CD4-positive, alpha-beta T cell treated with Interleukin-4 for 1 hour (primary cell): Measurements from ENCODE around the gene SORCS2.

Experiments
- DNase-seq, 2 donors: peaks; one replicate each; pipeline ENCODE4 v3.0.0-alpha.2; 2020 to 2022

SORCS2 gene

GRCh38 chr4:7248857-7249256, 56.5 kb downstream of the SORCS2 start:
- no peak for DNase-seq

GRCh38 chr4:7251321-7251720, 59.0 kb downstream of the SORCS2 start:
- DNase-seq: no peak

- no peak for DNase-seq
Observed at GRCh38 chr4:7252051-7252450, 59.7 kb downstream of the SORCS2 start.

DNA sequence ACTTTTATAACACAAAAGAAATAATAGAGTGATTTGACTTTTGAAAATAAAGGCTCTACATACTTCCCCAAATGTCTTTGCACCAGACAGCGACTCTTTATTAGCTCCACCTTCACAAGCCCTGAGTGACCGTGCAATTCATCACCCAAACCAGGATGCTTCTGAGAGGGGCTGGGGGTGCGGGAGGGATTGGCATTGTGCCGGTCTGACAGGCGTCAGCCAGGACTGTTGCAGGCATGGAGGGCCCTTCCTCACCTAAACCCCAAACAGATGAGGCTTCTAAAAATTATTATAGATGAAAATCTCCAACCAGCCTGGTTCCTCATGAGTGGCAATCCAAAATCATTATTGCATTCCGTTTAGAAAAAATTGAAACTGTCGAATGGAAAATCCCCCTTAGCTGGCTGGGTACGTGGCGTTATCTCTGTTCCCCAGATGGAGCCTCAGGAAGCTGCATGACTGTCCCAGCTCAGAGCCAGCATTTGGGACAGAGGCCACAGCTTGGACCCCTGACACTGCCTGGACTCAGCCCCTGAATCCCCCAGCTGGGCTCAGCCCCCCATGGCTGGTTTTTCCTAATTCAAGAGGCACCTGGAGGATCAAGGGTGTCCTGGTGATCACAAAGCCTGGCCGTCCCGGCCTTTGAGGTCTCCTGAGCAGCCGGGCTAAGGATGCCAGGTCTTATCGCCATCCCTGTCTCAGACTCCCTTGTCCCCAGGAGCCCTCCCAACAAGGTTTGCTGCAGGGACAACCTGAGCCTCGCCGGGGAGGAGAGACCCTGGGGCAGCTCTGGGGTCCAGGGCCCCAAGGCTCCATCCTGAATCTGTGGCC, 60.4 kb downstream of the SORCS2 start:
- no peak for DNase-seq

- no peak for DNase-seq
Observed at GRCh38 chr4:7253341-7253700, 61.0 kb downstream of the SORCS2 start.

DNA sequence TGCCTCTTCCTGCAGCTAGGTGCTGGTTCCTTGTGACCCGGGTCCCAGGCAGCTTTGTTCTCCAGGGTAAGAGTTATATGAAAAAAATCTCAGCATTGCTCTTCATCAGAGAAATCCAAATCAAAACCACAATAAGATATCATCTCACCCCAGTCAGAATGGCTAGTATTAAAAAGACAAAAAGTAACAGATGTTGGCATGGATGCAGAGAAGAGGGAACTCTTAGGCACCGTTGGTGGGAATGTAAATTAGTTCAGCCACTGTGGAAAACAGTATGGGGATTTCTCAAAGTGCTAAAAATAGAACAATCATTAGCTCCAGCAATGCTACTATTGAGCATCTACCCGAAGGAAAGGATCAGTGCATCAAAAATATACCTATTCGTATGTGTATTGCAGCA, 61.5 kb downstream of the SORCS2 start:
- no peak for DNase-seq

- no peak for DNase-seq
Observed at GRCh38 chr4:7254736-7255487, 62.6 kb downstream of the SORCS2 start.

DNA sequence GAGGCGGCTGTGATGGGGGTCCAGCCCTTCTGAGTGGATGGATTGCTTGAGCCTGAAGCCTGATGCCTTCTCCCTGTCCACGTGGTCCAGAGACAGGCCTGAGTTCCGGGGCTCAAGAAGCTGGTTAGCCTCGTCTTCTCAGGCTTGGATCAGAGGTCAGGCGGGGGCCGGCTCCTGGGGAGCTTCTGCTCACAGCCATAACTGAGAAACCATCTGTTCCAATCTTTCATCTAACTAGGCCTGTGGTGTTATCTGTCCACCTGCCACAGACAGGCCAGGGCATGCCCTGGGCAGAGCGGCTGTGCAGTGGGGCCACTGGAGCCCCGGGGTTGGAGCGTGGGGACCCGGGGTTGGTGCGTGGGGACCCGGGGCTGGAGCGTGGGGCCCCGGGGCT, 63.1 kb downstream of the SORCS2 start:
- no peak for DNase-seq

DNA sequence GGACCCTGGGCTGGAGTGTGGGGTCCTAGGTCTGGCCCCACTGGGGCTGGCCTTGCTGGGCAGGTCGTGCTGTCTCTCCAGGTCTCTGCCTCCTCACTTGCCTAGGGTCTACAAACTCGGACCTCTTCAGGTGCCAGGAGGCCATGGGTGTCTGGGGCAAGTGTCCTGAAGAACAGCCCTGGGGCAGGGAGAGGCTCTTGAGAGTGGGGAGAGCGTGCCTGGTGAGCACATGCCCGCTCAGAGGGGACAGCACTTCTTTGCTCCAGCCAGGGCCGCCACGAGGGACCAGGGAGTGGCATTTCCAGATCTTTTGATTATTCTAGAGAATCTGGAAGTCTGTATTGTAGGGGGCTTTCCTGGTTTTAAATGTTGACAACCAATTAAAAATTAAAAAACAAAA, 63.7 kb downstream of the SORCS2 start:
- DNase-seq: no peak

- DNase-seq: no peak
Observed at GRCh38 chr4:7256984-7257810, 64.9 kb downstream of the SORCS2 start.

- no peak for DNase-seq
Observed at GRCh38 chr4:7259039-7259438, 66.7 kb downstream of the SORCS2 start.

DNA sequence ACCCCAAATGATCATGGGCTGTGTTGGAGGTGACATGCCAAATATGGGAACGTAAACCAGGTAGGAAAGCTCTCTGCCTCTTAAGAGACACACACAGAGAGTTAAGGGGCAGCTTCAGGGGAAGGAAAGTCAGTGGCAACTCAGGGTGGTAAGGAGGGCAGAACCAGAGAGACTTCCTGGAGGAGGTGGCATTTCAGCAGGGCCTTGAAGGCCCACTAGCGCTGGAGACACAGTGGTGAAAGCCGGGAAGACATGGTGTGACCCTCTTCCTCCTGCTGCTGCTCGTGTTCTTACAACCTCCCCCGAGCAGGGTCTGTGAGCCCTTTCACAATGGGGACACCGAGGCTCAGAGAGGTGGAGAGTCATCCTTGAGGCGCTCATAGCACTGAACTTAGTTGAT, 68.2 kb downstream of the SORCS2 start:
- DNase-seq: no peak

GRCh38 chr4:7261087-7261486, 68.7 kb downstream of the SORCS2 start:
- DNase-seq: no peak

DNA sequence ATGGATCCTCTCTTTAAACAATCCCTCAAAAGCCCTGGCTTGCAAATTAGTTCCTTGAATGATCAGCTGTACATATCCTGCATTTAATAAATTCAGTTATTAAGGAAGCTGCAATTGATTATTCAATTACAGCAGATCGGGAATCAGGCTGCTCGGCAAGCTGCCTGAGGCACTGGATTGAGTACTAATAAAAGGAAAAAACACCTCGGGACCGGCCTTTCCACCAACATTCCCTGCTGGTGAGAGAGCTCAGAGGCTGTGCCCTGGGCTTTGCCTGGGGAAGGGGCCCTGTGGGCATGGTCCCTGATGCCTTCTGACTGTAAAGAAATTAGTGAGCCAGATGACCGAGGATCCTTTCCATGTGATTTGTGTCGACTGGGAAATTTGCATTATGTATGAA, 69.2 kb downstream of the SORCS2 start:
- no peak for DNase-seq

DNA sequence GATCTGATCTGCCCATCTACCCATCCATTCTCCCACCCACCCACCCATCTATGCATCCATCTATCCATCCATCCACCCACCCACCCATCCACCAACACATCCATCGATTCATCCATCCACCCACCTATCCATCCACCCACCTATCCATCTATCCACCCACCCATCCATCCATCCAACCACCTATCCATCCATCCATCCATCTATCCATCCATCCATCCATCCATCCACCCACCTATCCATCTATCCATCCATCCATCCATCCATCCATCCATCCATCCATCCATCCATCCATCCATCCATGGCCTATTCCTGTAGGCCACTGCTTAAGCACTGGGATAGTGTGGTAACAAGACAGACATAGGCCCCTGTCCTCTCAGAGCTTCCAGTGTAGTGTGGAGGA, 69.8 kb downstream of the SORCS2 start:
- no peak for DNase-seq

- DNase-seq: no peak
Observed at GRCh38 chr4:7263166-7263565, 70.8 kb downstream of the SORCS2 start.

GRCh38 chr4:7264694-7265093, 72.4 kb downstream of the SORCS2 start:
- no peak for DNase-seq

GRCh38 chr4:7266525-7267292, 74.4 kb downstream of the SORCS2 start:
- DNase-seq: no peak

- no peak for DNase-seq
Observed at GRCh38 chr4:7267829-7268228, 75.5 kb downstream of the SORCS2 start.

- DNase-seq: no peak
Observed at GRCh38 chr4:7268941-7269340, 76.6 kb downstream of the SORCS2 start.

- no peak for DNase-seq
Observed at GRCh38 chr4:7270121-7270520, 77.8 kb downstream of the SORCS2 start.

DNA sequence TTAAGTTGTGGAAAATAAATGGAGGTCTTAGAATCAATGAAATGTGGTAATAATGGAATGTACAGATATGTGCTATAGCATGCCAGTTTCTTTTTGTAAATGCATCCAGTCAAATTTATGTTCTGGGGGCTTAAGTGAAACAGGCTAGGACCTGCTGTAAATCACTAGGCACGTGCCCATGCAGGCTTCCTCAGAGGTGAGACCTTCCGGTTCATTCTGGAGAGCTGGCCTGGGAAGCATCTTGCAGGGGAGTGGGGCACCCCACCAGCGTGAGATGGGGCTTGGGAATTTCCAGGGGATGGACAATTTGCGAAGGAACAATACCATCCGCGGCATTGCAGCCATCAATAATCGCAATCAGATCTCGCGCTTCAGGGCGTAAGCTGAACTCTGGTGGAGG, 80.1 kb downstream of the SORCS2 start:
- no peak for DNase-seq
